ENCODE results near the gene ZNF705A. TPM values are rescaled to one million over a fixed set of nuclear protein-coding genes. Genes with fewer than 3 reads are reported as not detected.
"Not testable (repeated sequence)": the region's sequence is repeated elsewhere in the genome, so short reads cannot be mapped to it uniquely, and the experiment has no call there.

Gene ZNF705A
- total RNA-seq, 1 donor from 2014 or later = not detected

GRCh38 chr12:8184206-8184605 is 27.4 kb downstream of the ZNF705A start:
- DNase-seq (ENCODE audit: low read depth) = not testable (repeated sequence)

- DNase-seq (ENCODE audit: low read depth) = not testable (repeated sequence)
These were observed 31.3 kb downstream of the ZNF705A start for GRCh38 chr12:8188088-8188487.

GRCh38 chr12:8197685-8198308 is 41.0 kb downstream of the ZNF705A start:
- peak; percentile 86 for DNase-seq (ENCODE audit: low read depth)

- not testable (repeated sequence) for DNase-seq (ENCODE audit: low read depth)
These were observed 62.0 kb downstream of the ZNF705A start for GRCh38 chr12:8218711-8219382.

- not testable (repeated sequence) for DNase-seq (ENCODE audit: low read depth)
These were observed 64.6 kb downstream of the ZNF705A start for GRCh38 chr12:8221375-8221774.

GRCh38 chr12:8221844-8222243 is 65.0 kb downstream of the ZNF705A start:
- DNase-seq (ENCODE audit: low read depth) = not testable (repeated sequence)

- not testable (repeated sequence) for DNase-seq (ENCODE audit: low read depth)
These were observed 65.5 kb downstream of the ZNF705A start for GRCh38 chr12:8222303-8222702.

GRCh38 chr12:8223646-8224045 is 66.8 kb downstream of the ZNF705A start:
- DNase-seq (ENCODE audit: low read depth) = not testable (repeated sequence)

GRCh38 chr12:8224782-8225181 is 68.0 kb downstream of the ZNF705A start:
- not testable (repeated sequence) for DNase-seq (ENCODE audit: low read depth)

GRCh38 chr12:8226355-8226754 is 69.5 kb downstream of the ZNF705A start:
- DNase-seq (ENCODE audit: low read depth) = no peak

- not testable (repeated sequence) for DNase-seq (ENCODE audit: low read depth)
These were observed 70.3 kb downstream of the ZNF705A start, which contains the start of gene FAM90A1 for GRCh38 chr12:8226992-8227731. Gene FAM90A1 (minus strand): TSS chr12:8227618. CDS start chr12:8224832, 2,786 bp downstream.

- not testable (repeated sequence) for DNase-seq (ENCODE audit: low read depth)
These were observed 70.9 kb downstream of the ZNF705A start for GRCh38 chr12:8227732-8228077.

- not testable (repeated sequence) for DNase-seq (ENCODE audit: low read depth)
These were observed 71.8 kb downstream of the ZNF705A start for GRCh38 chr12:8228607-8229006.

- DNase-seq (ENCODE audit: low read depth) = not testable (repeated sequence)
These were observed 72.7 kb downstream of the ZNF705A start for GRCh38 chr12:8229486-8229885.

Other genes with a start within 250 kb of the ZNF705A start
- gene SLC2A3, start 220.8 kb upstream of the ZNF705A start, total RNA-seq = 31.4 and 32.9 TPM in 2 replicates
- 8.4 and 11.9 TPM in 2 replicates for gene FOXJ2, start 124.3 kb upstream of the ZNF705A start, total RNA-seq
- gene C3AR1, start 90.7 kb upstream of the ZNF705A start, total RNA-seq = 0.08 TPM in 1 of 2 replicates, not detected in the other
- 53.1 and 55.7 TPM in 2 replicates for gene NECAP1, start 74.7 kb upstream of the ZNF705A start, total RNA-seq
- gene CLEC4A, start 33.4 kb upstream of the ZNF705A start, total RNA-seq = 1.4 TPM in 1 of 2 replicates, not detected in the other
- gene FAM90A1, start 70.6 kb downstream of the ZNF705A start, total RNA-seq = not detected in 2 replicates